K562 (cell line): ENCODE results near the gene CLCF1. TPM values are rescaled to one million over a fixed set of nuclear protein-coding genes. Genes with fewer than 3 reads are reported as not detected.
A peak's percentile ranks its signal among the peaks of the same experiment; 100 is the strongest.

Source experiments
- ZNF592 ChIP-seq: fragments of 450-650 bp; IDR thresholded peaks from 2 replicates; pipeline ENCODE4 v1.6.1; 2017; ENCODE audit warnings: antibody characterized with exemption, mild to moderate bottlenecking
- polyA plus RNA-seq, 8 experiments: library from polyadenylated mRNA; depleted of rRNA in 4 of 8; stranded (reverse) in 5 of 8; unstranded in 3 of 8; fragments of >200 nt; fragmentation: Nextera tagmentation in 2 of 8; fragmentation: Illumina TruSeq in 1 of 8; extraction: Ambion mirVana in 2 of 8; extraction: Trizol in 1 of 8; gene quantifications; 2 replicates each; pipeline versions ENCODE4 v1.2.1 to v1.2.3, GENCODE V29; 2011 to 2014; ENCODE audit warnings: inconsistent platforms in 1 of 8, missing spikeins in 1 of 8
- total RNA-seq, 7 experiments: library from RNA; depleted of rRNA in 6 of 7; stranded (reverse); fragments of >200 nt in 6 of 7; fragmentation: Illumina TruSeq in 2 of 7; extraction: Trizol in 2 of 7; gene quantifications; 2 replicates each; pipeline versions ENCODE4 v1.2.1 to v1.2.3, GENCODE V29; 2011 to 2021; ENCODE audit warnings: low replicate concordance in 1 of 7
- TF ChIP-seq, protein P1 (sequence below): fragments of 200-800 bp; sonication (Bioruptor generic); IDR thresholded peaks from 2 replicates; pipeline ENCODE4 v1.6.1; 2017; ENCODE audit warnings: missing genetic modification characterization, missing compliant biosample characterization

CLCF1 gene
- total and polyA plus RNA-seq, 9 of the 15 experiments (the other 6 are each of a cell fraction or from before 2014, with no cell fraction given) = 0.49 to 5.8 (median 3.0) TPM

DNA sequence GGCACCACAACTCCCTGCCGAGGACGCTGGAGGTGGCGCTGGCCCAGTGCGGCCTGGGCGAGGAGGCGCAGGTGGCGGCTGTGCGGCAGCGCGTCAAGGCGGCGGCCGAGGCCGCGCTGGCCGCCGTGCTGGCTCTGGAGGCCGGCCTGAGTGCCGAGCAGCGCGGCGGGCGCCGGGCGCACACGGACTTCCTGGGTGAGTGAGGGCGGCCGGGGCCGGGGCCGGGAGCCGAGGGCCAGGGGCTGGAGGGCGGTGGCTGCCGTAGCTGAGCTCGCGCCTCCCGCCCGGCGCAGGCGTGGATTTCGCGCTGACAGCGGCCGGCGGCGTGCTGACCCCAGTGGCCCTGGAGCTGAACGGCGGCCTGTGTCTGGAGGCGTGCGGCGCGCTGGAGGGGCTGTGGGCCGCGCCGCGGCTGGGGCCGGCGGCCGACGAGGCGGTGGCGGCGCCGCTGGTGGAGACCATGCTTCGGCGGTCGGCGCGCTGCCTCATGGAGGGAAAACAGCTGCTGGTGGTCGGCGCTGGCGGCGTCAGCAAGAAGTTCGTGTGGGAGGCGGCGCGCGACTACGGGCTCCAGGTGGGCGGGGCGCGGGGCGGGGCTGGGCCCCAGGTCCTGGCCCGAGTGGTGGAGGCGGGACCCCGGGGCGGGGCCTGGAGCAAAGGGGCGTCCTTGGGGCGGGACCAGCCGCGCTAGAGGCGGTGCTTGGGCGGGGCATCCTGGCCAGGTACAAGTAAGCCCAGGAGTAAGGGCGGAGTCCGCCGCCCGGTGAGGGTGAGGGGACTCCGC, 47.4 kb upstream of the CLCF1 start (continued):
- peak; percentile 83 for TF ChIP-seq ZNF592
- TF ChIP-seq, protein P1, sequence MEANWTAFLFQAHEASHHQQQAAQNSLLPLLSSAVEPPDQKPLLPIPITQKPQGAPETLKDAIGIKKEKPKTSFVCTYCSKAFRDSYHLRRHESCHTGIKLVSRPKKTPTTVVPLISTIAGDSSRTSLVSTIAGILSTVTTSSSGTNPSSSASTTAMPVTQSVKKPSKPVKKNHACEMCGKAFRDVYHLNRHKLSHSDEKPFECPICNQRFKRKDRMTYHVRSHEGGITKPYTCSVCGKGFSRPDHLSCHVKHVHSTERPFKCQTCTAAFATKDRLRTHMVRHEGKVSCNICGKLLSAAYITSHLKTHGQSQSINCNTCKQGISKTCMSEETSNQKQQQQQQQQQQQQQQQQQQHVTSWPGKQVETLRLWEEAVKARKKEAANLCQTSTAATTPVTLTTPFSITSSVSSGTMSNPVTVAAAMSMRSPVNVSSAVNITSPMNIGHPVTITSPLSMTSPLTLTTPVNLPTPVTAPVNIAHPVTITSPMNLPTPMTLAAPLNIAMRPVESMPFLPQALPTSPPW (CRISPR knock-in tag) = peak; percentile 57
